Endothelial cell (in vitro differentiated cells): ENCODE results near the gene RAB44. TPM values are rescaled to one million over a fixed set of nuclear protein-coding genes. Genes with fewer than 3 reads are reported as not detected.
A peak's percentile ranks its signal among the peaks of the same experiment; 100 is the strongest.

Source experiments
- DNase-seq: peaks from one replicate; pipeline ENCODE4 v3.0.0; 2021; ENCODE audit warnings: low spot score
- H3K27ac Mint-ChIP-seq: one replicate; pipeline ENCODE4 v1.8.0; 2021; ENCODE audit warnings: mixed read lengths, inconsistent platforms; ENCODE audit not compliant: unreplicated experiment
- H3K27me3 Mint-ChIP-seq: one replicate; pipeline ENCODE4 v1.8.0; 2021; ENCODE audit warnings: mild to moderate bottlenecking, moderate library complexity, mixed read lengths, inconsistent platforms; ENCODE audit not compliant: unreplicated experiment
- H3K36me3 Mint-ChIP-seq: one replicate; pipeline ENCODE4 v1.8.0; 2021; ENCODE audit warnings: mild to moderate bottlenecking, low read depth, mixed read lengths, inconsistent platforms; ENCODE audit not compliant: unreplicated experiment
- H3K4me1 Mint-ChIP-seq: one replicate; pipeline ENCODE4 v1.8.0; 2021; ENCODE audit warnings: mild to moderate bottlenecking, mixed read lengths, inconsistent platforms; ENCODE audit not compliant: unreplicated experiment
- H3K4me3 Mint-ChIP-seq: one replicate; pipeline ENCODE4 v1.8.0; 2021; ENCODE audit warnings: mild to moderate bottlenecking, mixed read lengths, inconsistent platforms; ENCODE audit not compliant: unreplicated experiment
- H3K9me3 Mint-ChIP-seq: one replicate; pipeline ENCODE4 v1.8.0; 2021; ENCODE audit warnings: mixed read lengths, inconsistent platforms; ENCODE audit not compliant: unreplicated experiment
- total RNA-seq: library from RNA; stranded (reverse); fragmentation: NEBNext Ultra II Directional; extraction: Animal tissue kit (Norgen Biotek cat#: 25700); gene quantifications from one replicate; pipeline ENCODE4 v1.2.1, GENCODE V29; 2021; ENCODE audit not compliant: unreplicated experiment
- TF ChIP-seq, protein P1 (sequence below): fragments of 200-600 bp; sonication (generic); IDR thresholded peaks from one replicate; pipeline ENCODE4 v1.5.0; 2021; ENCODE audit warnings: antibody characterized with exemption; ENCODE audit not compliant: unreplicated experiment

The RAB44 gene
- total RNA-seq, 1 donor from 2014 or later = not detected

- peaks cover 43% of the 10 kb centered on the region for H3K4me1 Mint-ChIP-seq
- H3K9me3 Mint-ChIP-seq = no peaks in the 10 kb centered on the region
- H3K4me3 Mint-ChIP-seq = no peak overlapping the region
- H3K36me3 Mint-ChIP-seq = peaks cover 33% of the 10 kb centered on the region
- TF ChIP-seq, protein P1, sequence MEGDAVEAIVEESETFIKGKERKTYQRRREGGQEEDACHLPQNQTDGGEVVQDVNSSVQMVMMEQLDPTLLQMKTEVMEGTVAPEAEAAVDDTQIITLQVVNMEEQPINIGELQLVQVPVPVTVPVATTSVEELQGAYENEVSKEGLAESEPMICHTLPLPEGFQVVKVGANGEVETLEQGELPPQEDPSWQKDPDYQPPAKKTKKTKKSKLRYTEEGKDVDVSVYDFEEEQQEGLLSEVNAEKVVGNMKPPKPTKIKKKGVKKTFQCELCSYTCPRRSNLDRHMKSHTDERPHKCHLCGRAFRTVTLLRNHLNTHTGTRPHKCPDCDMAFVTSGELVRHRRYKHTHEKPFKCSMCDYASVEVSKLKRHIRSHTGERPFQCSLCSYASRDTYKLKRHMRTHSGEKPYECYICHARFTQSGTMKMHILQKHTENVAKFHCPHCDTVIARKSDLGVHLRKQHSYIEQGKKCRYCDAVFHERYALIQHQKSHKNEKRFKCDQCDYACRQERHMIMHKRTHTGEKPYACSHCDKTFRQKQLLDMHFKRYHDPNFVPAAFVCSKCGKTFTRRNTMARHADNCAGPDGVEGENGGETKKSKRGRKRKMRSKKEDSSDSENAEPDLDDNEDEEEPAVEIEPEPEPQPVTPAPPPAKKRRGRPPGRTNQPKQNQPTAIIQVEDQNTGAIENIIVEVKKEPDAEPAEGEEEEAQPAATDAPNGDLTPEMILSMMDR = no peak
- no peak for DNase-seq
- no peak overlapping the region for H3K27ac Mint-ChIP-seq
- peaks cover 11% of the 10 kb centered on the region for H3K27me3 Mint-ChIP-seq
Measured at GRCh38 chr6:36774331-36774730, 76.7 kb downstream of the RAB44 start.

DNA sequence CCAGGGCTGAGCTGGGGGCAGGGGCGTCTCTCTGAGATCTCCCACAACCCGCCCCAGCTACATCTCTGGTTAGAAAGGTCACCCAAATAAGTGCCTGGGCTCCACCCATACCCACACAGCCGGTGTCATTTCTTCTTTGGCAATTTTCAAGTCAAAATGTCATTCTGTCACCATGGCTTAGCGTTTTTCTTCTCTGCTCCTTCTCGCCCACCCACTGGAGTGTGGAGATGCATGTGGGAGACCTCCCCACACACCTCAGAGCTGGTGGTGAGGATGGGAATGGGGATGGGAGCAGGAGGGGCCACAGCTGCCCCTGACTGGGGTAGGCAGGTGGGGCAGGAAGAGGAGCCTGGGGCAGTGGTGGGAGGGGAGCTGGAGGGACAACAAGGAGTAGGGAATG is 78.5 kb downstream of the RAB44 start:
- peaks cover 3% of the 10 kb centered on the region for H3K27me3 Mint-ChIP-seq
- DNase-seq = no peak
- peaks cover 25% of the 10 kb centered on the region for H3K4me1 Mint-ChIP-seq
- TF ChIP-seq, protein P1 = no peak
- no peaks in the 10 kb centered on the region for H3K9me3 Mint-ChIP-seq
- peaks cover 31% of the 10 kb centered on the region for H3K36me3 Mint-ChIP-seq
- no peak overlapping the region for H3K4me3 Mint-ChIP-seq
- H3K27ac Mint-ChIP-seq = no peak overlapping the region

DNA sequence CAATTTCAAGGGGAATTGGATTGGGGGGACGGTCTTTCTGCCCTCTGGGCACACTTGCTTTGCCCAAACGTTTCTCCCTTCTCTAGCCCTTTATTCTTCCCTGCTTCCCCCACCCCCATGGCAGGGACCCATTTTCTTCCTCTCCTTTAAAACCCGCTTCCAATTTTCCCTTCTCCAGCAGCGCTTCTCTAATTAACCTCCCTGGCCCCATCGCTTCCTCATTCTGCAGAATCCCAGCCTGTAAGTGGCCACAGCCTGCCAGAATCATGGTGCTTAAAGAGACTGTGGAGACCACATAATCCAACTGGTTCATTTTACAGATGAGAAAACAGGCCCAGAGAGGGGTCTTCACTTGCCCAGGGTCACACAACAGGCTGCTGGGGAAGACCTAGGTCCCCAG is 80.2 kb downstream of the RAB44 start:
- TF ChIP-seq, protein P1 = no peak
- Mint-ChIP-seq H3K9me3 (no peaks in the 10 kb centered on the region), H3K27ac (no peak overlapping the region), H3K4me1 (peaks cover 16% of the 10 kb centered on the region), H3K27me3 (peaks cover 3% of the 10 kb centered on the region), H3K4me3 (no peak overlapping the region), H3K36me3 (peaks cover 33% of the 10 kb centered on the region)
- DNase-seq = no peak

DNA sequence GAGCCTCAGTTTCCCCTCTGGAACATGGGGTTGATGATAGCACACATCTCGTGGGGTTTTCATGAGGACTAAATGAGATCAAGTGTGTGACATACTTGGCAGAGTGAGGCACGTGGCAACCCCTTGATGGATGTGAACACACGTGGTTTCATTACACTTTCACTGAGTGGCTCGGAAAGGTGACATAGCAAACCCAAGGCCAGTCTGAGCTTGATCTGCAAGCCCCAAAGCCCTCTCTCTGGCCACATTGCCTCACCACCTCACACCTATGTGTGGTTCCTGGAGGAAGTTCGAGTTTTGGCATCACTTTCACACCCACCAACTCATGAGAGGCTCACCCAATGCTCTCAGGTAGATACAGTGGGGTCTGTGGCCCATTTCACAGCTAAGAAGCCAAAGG is 81.6 kb downstream of the RAB44 start:
- Mint-ChIP-seq H3K9me3 (no peaks in the 10 kb centered on the region), H3K4me1 (peaks cover 16% of the 10 kb centered on the region), H3K36me3 (peaks cover 27% of the 10 kb centered on the region), H3K27me3 (peaks cover 3% of the 10 kb centered on the region), H3K27ac (no peak overlapping the region), H3K4me3 (no peak overlapping the region)
- TF ChIP-seq, protein P1 = no peak
- DNase-seq = no peak

DNA sequence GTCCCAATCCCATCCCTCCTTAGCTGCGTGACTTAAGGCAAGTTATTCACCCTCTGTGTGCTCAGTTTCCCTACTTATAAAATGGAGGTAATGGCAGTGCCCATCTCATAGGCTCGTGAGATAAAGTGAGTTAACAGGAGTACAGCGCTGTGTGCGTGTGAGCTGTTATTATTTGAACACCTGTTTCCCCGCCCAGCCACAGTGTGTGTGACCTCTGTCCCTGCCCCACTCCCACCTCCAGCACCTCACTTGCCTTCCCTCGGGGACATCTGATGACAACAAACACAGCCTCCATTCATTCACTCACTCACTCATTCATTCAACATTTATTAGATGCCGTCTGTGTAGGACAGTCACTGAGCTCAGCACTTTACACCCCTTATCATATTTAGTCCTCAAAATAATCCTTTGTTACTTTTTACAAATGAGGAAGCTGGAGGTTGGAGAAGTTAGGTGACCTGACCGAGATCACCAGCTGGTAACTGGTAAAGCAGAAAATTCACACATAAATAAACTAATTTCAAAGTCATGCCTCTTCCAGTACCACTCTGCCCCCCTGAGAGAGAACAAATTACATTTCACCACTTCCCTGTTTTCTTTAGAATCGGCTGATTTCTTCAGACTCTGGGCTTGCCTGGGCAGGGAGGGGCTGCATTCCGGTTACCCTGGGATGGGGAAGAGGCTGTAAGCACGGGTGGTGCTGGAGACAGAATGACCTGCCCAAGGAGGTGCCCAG is 83.0 kb downstream of the RAB44 start:
- no peaks in the 10 kb centered on the region for H3K27me3 Mint-ChIP-seq
- H3K27ac Mint-ChIP-seq = no peak overlapping the region
- TF ChIP-seq, protein P1 = no peak
- H3K9me3 Mint-ChIP-seq = no peaks in the 10 kb centered on the region
- peak overlapping the region; percentile 61 for H3K4me3 Mint-ChIP-seq
- H3K4me1 Mint-ChIP-seq = peaks cover 14% of the 10 kb centered on the region
- peaks cover 15% of the 10 kb centered on the region for H3K36me3 Mint-ChIP-seq
- DNase-seq = no peak
